K562 (cell line): ENCODE results near the gene CCDC13. TPM values are rescaled to one million over a fixed set of nuclear protein-coding genes. Genes with fewer than 3 reads are reported as not detected.

Experiments used
- ARID4B ChIP-seq: sonication (generic); formaldehyde crosslinking; IDR thresholded peaks from 2 replicates; pipeline ENCODE4 v1.8.0; 2022; ENCODE audit warnings: mild to moderate bottlenecking, missing genetic modification reagents
- ATF2 ChIP-seq: sonication (generic); formaldehyde crosslinking; IDR thresholded peaks from 2 replicates; pipeline ENCODE4 v1.8.1; 2022; ENCODE audit warnings: missing genetic modification reagents
- CHAMP1 ChIP-seq: fragments of 450-650 bp; IDR thresholded peaks from 2 replicates; pipeline ENCODE4 v1.6.1; 2016; ENCODE audit warnings: mild to moderate bottlenecking
- ETV1 ChIP-seq: fragments of 450-650 bp; conservative IDR thresholded peaks from 2 replicates; pipeline ENCODE4 v1.6.1; 2016; ENCODE audit warnings: missing genetic modification characterization, control low read depth, low read depth, missing compliant biosample characterization
- GATAD2A ChIP-seq: fragments of 450-650 bp; IDR thresholded peaks from 2 replicates; pipeline ENCODE4 v1.6.1; 2017
- HINFP ChIP-seq: fragments of 450-650 bp; conservative IDR thresholded peaks from 2 replicates; pipeline ENCODE4 v1.6.1; 2016; ENCODE audit warnings: missing genetic modification characterization, low read depth, mild to moderate bottlenecking, control low read depth, missing compliant biosample characterization
- NCOA6 ChIP-seq: fragments of 450-650 bp; IDR thresholded peaks from 2 replicates; pipeline ENCODE4 v1.6.1; 2017; ENCODE audit warnings: mild to moderate bottlenecking
- PTRF ChIP-seq: fragments of 450-650 bp; IDR thresholded peaks from 2 replicates; pipeline ENCODE4 v1.6.1; 2016; ENCODE audit warnings: mild to moderate bottlenecking, missing genetic modification characterization, missing compliant biosample characterization
- PTTG1 ChIP-seq: fragments of 450-650 bp; IDR thresholded peaks from 2 replicates; pipeline ENCODE4 v1.6.1; 2016; ENCODE audit warnings: low read depth, mild to moderate bottlenecking, missing genetic modification characterization, missing compliant biosample characterization
- RBM14 ChIP-seq: fragments of 200-400 bp; formaldehyde crosslinking; IDR thresholded peaks from 2 replicates; pipeline ENCODE4 v1.6.1; 2018; ENCODE audit warnings: low read depth, mild to moderate bottlenecking, low read length, moderate library complexity, borderline replicate concordance; ENCODE audit not compliant: insufficient read depth
- RBM22 ChIP-seq: fragments of 200-400 bp; formaldehyde crosslinking; IDR thresholded peaks from 2 replicates; pipeline ENCODE4 v1.6.1; 2018; ENCODE audit warnings: low read length, low read depth; ENCODE audit not compliant: poor library complexity, severe bottlenecking
- RHOXF2B ChIP-seq: fragments of 250-450 bp; sonication (Bioruptor Pico); conservative IDR thresholded peaks from 2 replicates; pipeline ENCODE4 v1.5.1; 2021
- TEAD1 ChIP-seq, 2 experiments: fragments of 450-650 bp in 1 of 2; sonication (generic) in 1 of 2; formaldehyde crosslinking; IDR thresholded peaks; 2 replicates each; pipeline versions ENCODE4 v1.4.0 to v1.8.0; 2020 to 2022; ENCODE audit warnings: mild to moderate bottlenecking in 2 of 2, missing genetic modification reagents in 1 of 2
- ZKSCAN8 ChIP-seq: fragments of 200-800 bp; sonication (Bioruptor generic); IDR thresholded peaks from 2 replicates; pipeline ENCODE4 v1.6.1; 2016; ENCODE audit warnings: missing genetic modification characterization, missing compliant biosample characterization
- ZNF263 ChIP-seq: sonication (generic); formaldehyde crosslinking; IDR thresholded peaks from 2 replicates; pipeline ENCODE4 v1.8.0; 2022; ENCODE audit warnings: mild to moderate bottlenecking, missing genetic modification reagents, borderline replicate concordance
- ZNF740 ChIP-seq, 3 experiments: fragments of 200-800 bp in 1 of 3; sonication (Bioruptor generic) in 1 of 3; sonication (generic) in 1 of 3; formaldehyde crosslinking in 1 of 3; IDR thresholded peaks; 2 replicates each; pipeline versions ENCODE4 v1.6.1 to v1.8.0; 2016 to 2022; ENCODE audit warnings: mild to moderate bottlenecking in 2 of 3, missing compliant biosample characterization in 2 of 3, missing genetic modification characterization in 2 of 3, missing genetic modification reagents in 1 of 3
- polyA plus RNA-seq, 8 experiments: library from polyadenylated mRNA; depleted of rRNA in 4 of 8; stranded (reverse) in 5 of 8; unstranded in 3 of 8; fragments of >200 nt; fragmentation: Nextera tagmentation in 2 of 8; fragmentation: Illumina TruSeq in 1 of 8; extraction: Ambion mirVana in 2 of 8; extraction: Trizol in 1 of 8; gene quantifications; 2 replicates each; pipeline versions ENCODE4 v1.2.1 to v1.2.3, GENCODE V29; 2011 to 2014; ENCODE audit warnings: inconsistent platforms in 1 of 8, missing spikeins in 1 of 8
- total RNA-seq, 7 experiments: library from RNA; depleted of rRNA in 6 of 7; stranded (reverse); fragments of >200 nt in 6 of 7; fragmentation: Illumina TruSeq in 2 of 7; extraction: Trizol in 2 of 7; gene quantifications; 2 replicates each; pipeline versions ENCODE4 v1.2.1 to v1.2.3, GENCODE V29; 2011 to 2021; ENCODE audit warnings: low replicate concordance in 1 of 7

The CCDC13 gene
- total and polyA plus RNA-seq, 9 of the 15 experiments (the other 6 are each of a cell fraction or from before 2014, with no cell fraction given), result 0.20 to 0.70 (median 0.48) TPM; not detected in 2

GRCh38 chr3:42807929-42808328 is 34.9 kb upstream of the CCDC13 start (continued):
- TF ChIP-seq ARID4B (CRISPR knock-in tag) (no peak), RBM22 (no peak), ZKSCAN8 (peak; percentile 74; the same call in 1 of the 2 replicates), ZNF740 (CRISPR knock-in tag; IDR thresholded peaks at IDR 0.05) (no peak), ZNF740 (tag; IDR thresholded peaks at IDR 0.05) (peak in 1 of 2 experiments; percentile 59; a peak in 1 of 4 replicates), PTRF (peak; percentile 82), RBM14 (no peak), CHAMP1 (no peak), ZNF263 (no peak), HINFP (tag) (0 out of 2 replicates have a peak, but pooled peaks have one; percentile 19), PTTG1 (tag) (peak; percentile 72; the same call in 1 of the 2 replicates), ETV1 (tag) (0 out of 2 replicates have a peak, but pooled peaks have one; percentile 28), NCOA6 (no peak), TEAD1 (CRISPR knock-in tag; IDR thresholded peaks at IDR 0.05) (peak in 1 of 2 experiments; percentile 85; a peak in 2 of 4 replicates), GATAD2A (no peak), RHOXF2B (CRISPR knock-in tag) (no peak), ATF2 (CRISPR knock-in tag) (no peak)
